Measurements from ENCODE around the gene TNIP1.

- no peak for TF ChIP-seq CTCF (IDR thresholded peaks at IDR 0.05)
- TF ChIP-seq POLR2A (IDR thresholded peaks at IDR 0.05): no peak
- no peak for TF ChIP-seq EP300 (IDR thresholded peaks at IDR 0.05)
These were observed 76.3 kb downstream of the TNIP1 start for GRCh38 chr5:151004499-151004898.
